Vagina (tissue), 2 donors: ENCODE data around the gene CHEK1.

ENCODE experiments used
- CTCF ChIP-seq, 3 experiments: fragments of 450-650 bp in 2 of 3; fragments of 200-600 bp in 1 of 3; sonication (generic) in 1 of 3; IDR thresholded peaks; one replicate each; pipeline ENCODE4 v1.5.1; 2017 to 2019; ENCODE audit warnings: antibody characterized with exemption in 3 of 3, mild to moderate bottlenecking in 2 of 3, moderate library complexity in 2 of 3
- POLR2A ChIP-seq, 2 donors: fragments of 450-650 bp; IDR thresholded peaks; one replicate each; pipeline ENCODE4 v1.6.1; 2017; ENCODE audit warnings: antibody characterized with exemption in 2 of 2, mild to moderate bottlenecking in 2 of 2, moderate library complexity in 2 of 2

DNA sequence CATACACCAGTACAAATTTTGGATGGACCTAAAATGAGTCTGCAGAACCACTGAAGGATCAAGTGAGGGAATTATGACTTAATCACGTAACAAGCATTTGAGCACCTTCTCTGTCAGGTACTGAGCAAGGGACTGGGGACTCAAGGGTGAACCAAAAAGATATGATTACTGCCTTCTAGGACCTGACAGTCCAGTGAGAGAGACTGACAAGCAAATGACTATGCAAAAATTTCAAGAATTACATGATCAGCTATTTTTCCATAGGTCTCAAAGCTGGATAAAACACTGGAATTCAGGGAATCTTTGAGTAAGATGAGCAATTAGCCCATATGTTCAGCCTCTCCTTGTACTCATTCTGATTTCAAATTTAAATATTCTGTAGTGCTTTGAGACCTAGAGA lies 37.5 kb upstream of the CHEK1 start:
- TF ChIP-seq CTCF (IDR thresholded peaks at IDR 0.05), result no peak
- no peak for TF ChIP-seq POLR2A (IDR thresholded peaks at IDR 0.05)
